SJSA1 (cell line): Measurements from ENCODE around the gene SYNGAP1. TPM values are rescaled to one million over a fixed set of nuclear protein-coding genes. Genes with fewer than 3 reads are reported as not detected.

Experiments
- DNase-seq, 2 experiments: peaks; one replicate each; pipeline ENCODE4 v3.0.0-alpha.2; 2015 to 2020; ENCODE audit warnings: low spot score in 2 of 2, low read depth in 1 of 2
- H3K27ac ChIP-seq: fragments of 250-450 bp; sonication (Bioruptor Pico); 2 replicates; pipeline ENCODE4 v1.5.1; 2020; ENCODE audit warnings: mild to moderate bottlenecking, moderate library complexity
- H3K27me3 ChIP-seq: fragments of 250-450 bp; sonication (Bioruptor Pico); replicated peaks from 2 replicates; pipeline ENCODE4 v1.5.1; 2020; ENCODE audit warnings: mild to moderate bottlenecking, moderate library complexity
- H3K36me3 ChIP-seq: fragments of 250-450 bp; sonication (Bioruptor Pico); 2 replicates; pipeline ENCODE4 v1.5.1; 2020; ENCODE audit warnings: mild to moderate bottlenecking
- H3K4me1 ChIP-seq: fragments of 250-450 bp; sonication (Bioruptor Pico); replicated peaks from 2 replicates; pipeline ENCODE4 v1.6.1; 2021; ENCODE audit warnings: mild to moderate bottlenecking
- H3K4me3 ChIP-seq: fragments of 250-450 bp; sonication (Bioruptor Pico); 2 replicates; pipeline ENCODE4 v1.5.1; 2020; ENCODE audit warnings: mild to moderate bottlenecking
- H3K9me3 ChIP-seq: fragments of 250-450 bp; sonication (Bioruptor Pico); replicated peaks from 2 replicates; pipeline ENCODE4 v1.5.1; 2020; ENCODE audit warnings: mild to moderate bottlenecking
- total RNA-seq: library from RNA; depleted of rRNA; stranded (reverse); fragments of >200 nt; shearing (Covaris generic); gene quantifications from 2 replicates; pipeline ENCODE4 v1.2.3, GENCODE V29; 2014

Gene SYNGAP1
- total RNA-seq, 1 experiment from 2014 or later, result 1.1 TPM

GRCh38 chr6:33431880-33432541 is 12.1 kb downstream of the SYNGAP1 start:
- no peak overlapping the region for H3K27ac ChIP-seq
- H3K27me3 ChIP-seq, result no peaks in the 10 kb centered on the region
- no peak for DNase-seq
- peaks cover 14% of the 10 kb centered on the region; the same call in 1 of the 2 replicates for H3K36me3 ChIP-seq
- no peaks in the 10 kb centered on the region; the same call in 1 of the 2 replicates for H3K9me3 ChIP-seq
- peaks cover 10% of the 10 kb centered on the region for H3K4me1 ChIP-seq
- no peak overlapping the region for H3K4me3 ChIP-seq

- H3K27ac ChIP-seq, result no peak overlapping the region
- peaks cover 4% of the 10 kb centered on the region for H3K4me1 ChIP-seq
Observed at GRCh38 chr6:33432546-33432945, 12.7 kb downstream of the SYNGAP1 start.

GRCh38 chr6:33433001-33433543 is 13.2 kb downstream of the SYNGAP1 start:
- Histone ChIP-seq H3K36me3 (peaks cover 21% of the 10 kb centered on the region; the same call in 1 of the 2 replicates), H3K4me3 (no peak overlapping the region), H3K9me3 (no peaks in the 10 kb centered on the region), H3K4me1 (peaks cover 4% of the 10 kb centered on the region), H3K27ac (no peak overlapping the region), H3K27me3 (no peaks in the 10 kb centered on the region)
- no peak for DNase-seq

More at GRCh38 chr6:33432546-33432945, 12.7 kb downstream of the SYNGAP1 start:
- H3K36me3 ChIP-seq, result peaks cover 18% of the 10 kb centered on the region; the same call in 1 of the 2 replicates
- no peak overlapping the region for H3K4me3 ChIP-seq
- H3K9me3 ChIP-seq, result no peaks in the 10 kb centered on the region; the same call in 1 of the 2 replicates
- H3K27me3 ChIP-seq, result no peaks in the 10 kb centered on the region
- DNase-seq, result no peak

- Histone ChIP-seq H3K36me3 (peaks cover 24% of the 10 kb centered on the region; the same call in 1 of the 2 replicates), H3K27me3 (no peaks in the 10 kb centered on the region), H3K4me3 (no peak overlapping the region), H3K27ac (no peak overlapping the region), H3K9me3 (no peaks in the 10 kb centered on the region), H3K4me1 (no peaks in the 10 kb centered on the region; the same call in 1 of the 2 replicates)
- no peak for DNase-seq
Observed at GRCh38 chr6:33433544-33434191, 13.8 kb downstream of the SYNGAP1 start.

- no peaks in the 10 kb centered on the region for H3K4me1 ChIP-seq
- no peaks in the 10 kb centered on the region for H3K9me3 ChIP-seq
- no peak for DNase-seq
- no peaks in the 10 kb centered on the region for H3K27me3 ChIP-seq
- peaks cover 24% of the 10 kb centered on the region; the same call in 1 of the 2 replicates for H3K36me3 ChIP-seq
- H3K4me3 ChIP-seq, result no peak overlapping the region
- no peak overlapping the region for H3K27ac ChIP-seq
Observed at GRCh38 chr6:33434961-33435360, 15.1 kb downstream of the SYNGAP1 start.

GRCh38 chr6:33437666-33438065 is 17.8 kb downstream of the SYNGAP1 start:
- Histone ChIP-seq H3K4me3 (no peak overlapping the region), H3K9me3 (no peaks in the 10 kb centered on the region), H3K27ac (no peak overlapping the region), H3K36me3 (peaks cover 28% of the 10 kb centered on the region; the same call in 1 of the 2 replicates), H3K27me3 (no peaks in the 10 kb centered on the region), H3K4me1 (no peaks in the 10 kb centered on the region)
- no peak for DNase-seq

GRCh38 chr6:33438978-33439594 is 19.2 kb downstream of the SYNGAP1 start:
- Histone ChIP-seq H3K36me3 (peaks cover 32% of the 10 kb centered on the region), H3K27me3 (no peaks in the 10 kb centered on the region)
- DNase-seq, result no peak

GRCh38 chr6:33439956-33440648 is 20.2 kb downstream of the SYNGAP1 start:
- Histone ChIP-seq H3K4me1 (no peaks in the 10 kb centered on the region), H3K4me3 (no peak overlapping the region), H3K27ac (no peak overlapping the region), H3K36me3 (peaks cover 36% of the 10 kb centered on the region), H3K27me3 (no peaks in the 10 kb centered on the region), H3K9me3 (no peaks in the 10 kb centered on the region)
- no peak for DNase-seq

More at GRCh38 chr6:33438978-33439594, 19.2 kb downstream of the SYNGAP1 start:
- H3K27ac ChIP-seq, result no peak overlapping the region
- H3K4me1 ChIP-seq, result no peaks in the 10 kb centered on the region
- no peak overlapping the region for H3K4me3 ChIP-seq
- H3K9me3 ChIP-seq, result no peaks in the 10 kb centered on the region

GRCh38 chr6:33440649-33441309 is 20.9 kb downstream of the SYNGAP1 start:
- DNase-seq, result no peak
- Histone ChIP-seq H3K4me1 (no peaks in the 10 kb centered on the region), H3K36me3 (peaks cover 29% of the 10 kb centered on the region), H3K9me3 (no peaks in the 10 kb centered on the region), H3K27ac (no peak overlapping the region), H3K4me3 (no peak overlapping the region), H3K27me3 (no peaks in the 10 kb centered on the region)

GRCh38 chr6:33441457-33441856 is 21.6 kb downstream of the SYNGAP1 start:
- H3K36me3 ChIP-seq, result peaks cover 27% of the 10 kb centered on the region
- H3K27me3 ChIP-seq, result no peaks in the 10 kb centered on the region
- no peaks in the 10 kb centered on the region for H3K4me1 ChIP-seq
- H3K4me3 ChIP-seq, result no peak overlapping the region
- no peaks in the 10 kb centered on the region for H3K9me3 ChIP-seq
- H3K27ac ChIP-seq, result no peak overlapping the region
- no peak for DNase-seq

GRCh38 chr6:33442283-33442682 is 22.4 kb downstream of the SYNGAP1 start:
- H3K9me3 ChIP-seq, result no peaks in the 10 kb centered on the region
- H3K4me1 ChIP-seq, result no peaks in the 10 kb centered on the region
- no peak for DNase-seq
- peaks cover 20% of the 10 kb centered on the region for H3K36me3 ChIP-seq
- no peak overlapping the region for H3K4me3 ChIP-seq
- no peak overlapping the region for H3K27ac ChIP-seq
- no peaks in the 10 kb centered on the region for H3K27me3 ChIP-seq

- H3K4me1 ChIP-seq, result no peaks in the 10 kb centered on the region
Observed at GRCh38 chr6:33443025-33443424, 23.2 kb downstream of the SYNGAP1 start.

More at GRCh38 chr6:33443025-33443424, 23.2 kb downstream of the SYNGAP1 start:
- H3K27ac ChIP-seq, result no peak overlapping the region
- no peak overlapping the region for H3K4me3 ChIP-seq
- H3K36me3 ChIP-seq, result peaks cover 16% of the 10 kb centered on the region
- DNase-seq, result no peak
- H3K27me3 ChIP-seq, result no peaks in the 10 kb centered on the region
- no peaks in the 10 kb centered on the region for H3K9me3 ChIP-seq
